ENCODE results near the gene MICAL2. TPM values are rescaled to one million over a fixed set of nuclear protein-coding genes. Genes with fewer than 3 reads are reported as not detected.

Gene MICAL2
- total and polyA plus RNA-seq, 2 donors: 17.3 to 26.8 TPM

GRCh38 chr11:12150831-12151382 lies 40.5 kb downstream of the MICAL2 start:
- Histone ChIP-seq H3K36me3 (ENCODE audit: control insufficient read depth in 2 of 2, insufficient read depth in 2 of 2, low read length in 1 of 2) (no peaks in the 10 kb centered on the region), H3K9me3 (ENCODE audit: control insufficient read depth in 2 of 2, insufficient read depth in 1 of 2, low read length in 1 of 2) (no peaks in the 10 kb centered on the region), H3K4me1 (ENCODE audit: control insufficient read depth in 2 of 2, insufficient read depth in 2 of 2, low read length in 2 of 2) (peaks cover 26 to 51% of the 10 kb centered on the region in 2 donors), H3K27ac (ENCODE audit: low read depth in 1 of 2, low read length in 1 of 2) (peak overlapping the region in 1 of 2 donors; percentile 75), H3K27me3 (ENCODE audit: control insufficient read depth in 2 of 2, insufficient read depth in 1 of 2, low read length in 1 of 2) (no peaks in the 10 kb centered on the region), H3K4me3 (ENCODE audit: low read length in 2 of 2) (no peak overlapping the region)
- 83% methylated on average over 10 of the region's 10 CpGs for WGBS
- peak in 1 of 9 donors; percentile 47 for DNase-seq (ENCODE audit: low read depth in 6 of 9, low spot score in 9 of 9)

DNA sequence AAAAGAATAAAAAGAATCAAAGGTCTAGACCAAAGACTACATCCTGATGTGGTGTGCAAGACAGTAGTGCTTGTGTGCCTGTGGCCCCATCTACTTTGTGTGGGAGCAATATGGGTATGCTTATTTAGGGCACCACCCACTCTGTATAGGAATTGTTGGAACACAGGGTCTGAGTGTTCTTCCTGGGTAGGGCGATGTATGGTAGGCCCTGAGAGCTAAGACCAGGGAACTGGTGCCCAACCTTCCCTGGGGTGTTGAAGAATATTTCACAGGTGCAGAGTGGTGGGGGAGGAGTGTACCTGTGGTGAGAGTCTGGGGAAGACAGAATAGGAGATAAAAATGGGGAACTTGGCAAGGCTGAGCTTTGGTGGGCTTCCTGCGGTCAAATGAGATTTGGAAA lies 41.9 kb downstream of the MICAL2 start:
- Histone ChIP-seq H3K9me3 (ENCODE audit: control insufficient read depth in 2 of 2, insufficient read depth in 1 of 2, low read length in 1 of 2) (no peaks in the 10 kb centered on the region), H3K27me3 (ENCODE audit: control insufficient read depth in 2 of 2, insufficient read depth in 1 of 2, low read length in 1 of 2) (no peaks in the 10 kb centered on the region), H3K27ac (ENCODE audit: low read depth in 1 of 2, low read length in 1 of 2) (peak overlapping the region in 1 of 2 donors; percentile 38), H3K4me1 (ENCODE audit: control insufficient read depth in 2 of 2, insufficient read depth in 2 of 2, low read length in 2 of 2) (peaks cover 31 to 61% of the 10 kb centered on the region in 2 donors), H3K36me3 (ENCODE audit: control insufficient read depth in 2 of 2, insufficient read depth in 2 of 2, low read length in 1 of 2) (no peaks in the 10 kb centered on the region), H3K4me3 (ENCODE audit: low read length in 2 of 2) (no peak overlapping the region)
- DNase-seq (ENCODE audit: low read depth in 6 of 9, low spot score in 9 of 9): peak in 3 of 9 donors; percentile 40 to 67 (median 46)
- WGBS: 20% methylated on average over 2 of the region's 2 CpGs

DNA sequence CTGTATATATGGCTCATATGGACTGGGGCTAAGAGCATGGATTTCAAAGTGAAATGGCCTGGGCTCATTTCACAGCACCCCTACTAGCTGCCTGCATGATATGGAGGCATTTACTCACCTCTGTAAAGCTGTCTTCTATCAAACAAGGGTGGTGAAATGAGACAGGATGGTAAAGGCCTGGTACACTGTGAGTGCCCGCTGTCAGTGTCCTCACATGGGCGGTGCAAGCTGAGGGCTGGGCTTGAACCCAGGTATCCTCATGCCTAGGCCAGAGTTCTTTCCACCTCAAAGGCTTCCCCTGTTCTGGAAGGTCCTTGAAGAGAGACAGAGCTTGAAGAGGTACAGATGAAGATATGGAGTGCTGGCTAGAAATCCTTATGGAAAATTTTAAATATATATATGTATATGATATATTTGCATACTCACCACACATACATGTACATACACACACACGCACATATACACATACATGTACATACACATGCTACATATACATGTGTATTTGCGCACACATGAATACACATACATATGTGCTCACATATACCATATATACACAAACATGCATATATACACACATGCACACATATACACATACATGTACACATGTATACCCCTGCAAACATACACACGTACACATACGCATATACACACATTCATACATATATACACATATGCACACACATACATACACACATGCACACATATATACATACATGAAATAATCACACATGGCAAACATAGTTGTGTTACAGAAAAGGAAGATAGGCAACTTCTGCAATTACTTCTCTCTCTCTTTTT lies 44.7 kb downstream of the MICAL2 start:
- 98% methylated on average over 6 of the region's 6 CpGs for WGBS
- Histone ChIP-seq H3K27ac (ENCODE audit: low read depth in 1 of 2, low read length in 1 of 2) (no peak overlapping the region), H3K4me3 (ENCODE audit: low read length in 2 of 2) (no peak overlapping the region), H3K27me3 (ENCODE audit: control insufficient read depth in 2 of 2, insufficient read depth in 1 of 2, low read length in 1 of 2) (no peaks in the 10 kb centered on the region), H3K36me3 (ENCODE audit: control insufficient read depth in 2 of 2, insufficient read depth in 2 of 2, low read length in 1 of 2) (no peaks in the 10 kb centered on the region), H3K9me3 (ENCODE audit: control insufficient read depth in 2 of 2, insufficient read depth in 1 of 2, low read length in 1 of 2) (no peaks in the 10 kb centered on the region), H3K4me1 (ENCODE audit: control insufficient read depth in 2 of 2, insufficient read depth in 2 of 2, low read length in 2 of 2) (peaks cover 27 to 41% of the 10 kb centered on the region in 2 donors)
- no peak for DNase-seq (ENCODE audit: low read depth in 6 of 9, low spot score in 9 of 9)

- no peak overlapping the region for H3K27ac ChIP-seq (ENCODE audit: low read depth in 1 of 2, low read length in 1 of 2)
- no peak overlapping the region for H3K4me3 ChIP-seq (ENCODE audit: low read length in 2 of 2)
- DNase-seq (ENCODE audit: low read depth in 6 of 9, low spot score in 9 of 9): no peak
- no peaks in the 10 kb centered on the region for H3K9me3 ChIP-seq (ENCODE audit: control insufficient read depth in 2 of 2, insufficient read depth in 1 of 2, low read length in 1 of 2)
- no peaks in the 10 kb centered on the region for H3K27me3 ChIP-seq (ENCODE audit: control insufficient read depth in 2 of 2, insufficient read depth in 1 of 2, low read length in 1 of 2)
- 97% methylated on average over 8 of the region's 8 CpGs for WGBS
- peaks cover 20 to 35% of the 10 kb centered on the region in 2 donors for H3K4me1 ChIP-seq (ENCODE audit: control insufficient read depth in 2 of 2, insufficient read depth in 2 of 2, low read length in 2 of 2)
- H3K36me3 ChIP-seq (ENCODE audit: control insufficient read depth in 2 of 2, insufficient read depth in 2 of 2, low read length in 1 of 2): no peaks in the 10 kb centered on the region
These were observed 45.3 kb downstream of the MICAL2 start for GRCh38 chr11:12155696-12156095.

DNA sequence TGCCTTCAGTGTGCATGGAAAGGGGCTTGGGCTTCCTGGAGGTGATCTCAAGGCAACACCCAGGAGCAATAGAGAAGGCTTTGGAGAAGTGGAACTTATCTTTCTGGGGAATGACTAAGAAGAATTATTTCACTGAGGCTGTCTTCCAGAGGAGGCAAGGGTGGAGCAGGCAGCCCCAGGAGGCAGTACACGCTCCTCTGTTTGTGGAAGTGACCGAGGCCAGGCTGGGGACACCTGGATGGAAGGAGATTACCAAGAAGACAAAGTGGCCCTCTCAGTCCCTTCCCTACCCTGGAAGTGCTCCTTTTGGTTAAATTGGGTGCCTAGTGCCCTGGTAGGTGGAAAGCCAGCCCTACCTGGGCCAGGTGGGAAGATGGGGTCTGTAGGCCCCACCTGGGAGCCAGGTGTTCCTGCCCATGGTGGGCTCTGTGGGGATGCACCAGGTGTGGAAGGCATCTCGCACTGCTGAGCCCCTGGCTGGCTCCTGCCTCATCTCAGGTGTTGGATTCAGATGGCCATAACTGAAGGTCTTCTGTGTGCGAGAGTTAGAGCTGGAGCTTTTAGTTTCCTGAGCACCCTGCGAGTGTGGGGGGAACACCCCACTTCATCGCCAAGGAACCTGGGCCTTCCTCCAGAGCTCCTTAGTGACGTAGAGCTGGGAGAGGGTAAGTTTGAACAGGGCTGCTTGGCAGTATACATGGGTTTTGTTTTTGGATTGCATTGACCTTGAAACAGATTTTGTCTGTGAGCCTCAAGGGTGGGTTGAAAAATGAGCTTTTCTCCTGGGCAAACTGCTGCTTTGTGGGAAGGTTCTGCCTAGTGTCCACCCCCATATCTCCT lies 46.1 kb downstream of the MICAL2 start:
- WGBS: 96% methylated on average over 7 of the region's 7 CpGs
- no peak for DNase-seq (ENCODE audit: low read depth in 6 of 9, low spot score in 9 of 9)
- Histone ChIP-seq H3K9me3 (ENCODE audit: control insufficient read depth in 2 of 2, insufficient read depth in 1 of 2, low read length in 1 of 2) (no peaks in the 10 kb centered on the region), H3K4me3 (ENCODE audit: low read length in 2 of 2) (no peak overlapping the region), H3K27ac (ENCODE audit: low read depth in 1 of 2, low read length in 1 of 2) (no peak overlapping the region), H3K4me1 (ENCODE audit: control insufficient read depth in 2 of 2, insufficient read depth in 2 of 2, low read length in 2 of 2) (peaks cover 16 to 27% of the 10 kb centered on the region in 2 donors), H3K27me3 (ENCODE audit: control insufficient read depth in 2 of 2, insufficient read depth in 1 of 2, low read length in 1 of 2) (no peaks in the 10 kb centered on the region), H3K36me3 (ENCODE audit: control insufficient read depth in 2 of 2, insufficient read depth in 2 of 2, low read length in 1 of 2) (no peaks in the 10 kb centered on the region)

DNA sequence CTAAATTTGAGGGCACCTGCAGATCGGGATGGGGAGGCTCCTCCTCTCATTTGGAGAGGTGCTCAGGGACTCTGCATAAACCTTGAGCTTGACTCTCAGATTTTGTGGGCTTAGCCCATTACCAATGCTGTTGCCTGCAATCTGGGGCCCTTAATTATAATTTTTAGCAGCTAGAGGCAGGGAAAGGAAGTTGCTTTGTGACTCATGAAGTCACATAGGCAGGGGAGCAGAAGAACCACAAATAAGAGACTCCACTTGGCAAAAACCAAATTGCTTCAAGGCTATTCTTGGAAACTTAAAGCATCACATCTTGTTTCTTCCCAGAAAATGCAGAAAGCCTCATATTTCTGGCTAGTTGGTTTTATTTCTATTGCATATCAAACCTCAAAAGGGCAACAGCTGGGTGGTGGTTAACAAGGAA lies 46.9 kb downstream of the MICAL2 start:
- H3K4me3 ChIP-seq (ENCODE audit: low read length in 2 of 2): no peak overlapping the region
- no peak overlapping the region for H3K27ac ChIP-seq (ENCODE audit: low read depth in 1 of 2, low read length in 1 of 2)
- DNase-seq (ENCODE audit: low read depth in 6 of 9, low spot score in 9 of 9): peak in 1 of 9 donors; percentile 53
- peaks cover 11 to 20% of the 10 kb centered on the region in 2 donors for H3K4me1 ChIP-seq (ENCODE audit: control insufficient read depth in 2 of 2, insufficient read depth in 2 of 2, low read length in 2 of 2)
- 78% methylated on average over 1 of the region's 1 CpG for WGBS
- no peaks in the 10 kb centered on the region for H3K36me3 ChIP-seq (ENCODE audit: control insufficient read depth in 2 of 2, insufficient read depth in 2 of 2, low read length in 1 of 2)
- no peaks in the 10 kb centered on the region for H3K27me3 ChIP-seq (ENCODE audit: control insufficient read depth in 2 of 2, insufficient read depth in 1 of 2, low read length in 1 of 2)
- no peaks in the 10 kb centered on the region for H3K9me3 ChIP-seq (ENCODE audit: control insufficient read depth in 2 of 2, insufficient read depth in 1 of 2, low read length in 1 of 2)

DNA sequence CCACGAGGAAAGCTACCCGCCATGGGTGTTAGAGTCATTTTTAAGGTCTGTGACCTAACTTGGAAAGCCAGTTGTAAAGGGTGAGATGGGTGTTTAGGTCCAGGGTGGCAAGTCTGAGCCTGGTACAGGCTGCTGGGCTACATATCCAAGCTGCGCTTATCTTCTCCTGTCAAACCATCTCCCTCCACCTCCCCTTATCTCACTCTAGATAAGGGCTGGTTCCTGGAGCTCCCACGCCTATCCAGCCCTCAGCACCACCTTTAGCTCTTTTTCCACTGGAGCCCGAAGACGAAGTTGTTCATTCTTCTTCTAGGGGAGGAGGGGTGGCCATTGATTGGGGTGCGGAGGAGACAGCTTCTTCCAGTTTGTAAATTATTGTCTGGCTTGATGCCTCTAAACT lies 48.5 kb downstream of the MICAL2 start:
- no peak overlapping the region for H3K4me3 ChIP-seq (ENCODE audit: low read length in 2 of 2)
- H3K4me1 ChIP-seq (ENCODE audit: control insufficient read depth in 2 of 2, insufficient read depth in 2 of 2, low read length in 2 of 2): peaks cover 9 to 14% of the 10 kb centered on the region in 2 donors
- H3K27ac ChIP-seq (ENCODE audit: low read depth in 1 of 2, low read length in 1 of 2): no peak overlapping the region
- H3K27me3 ChIP-seq (ENCODE audit: control insufficient read depth in 2 of 2, insufficient read depth in 1 of 2, low read length in 1 of 2): no peaks in the 10 kb centered on the region
- no peak for DNase-seq (ENCODE audit: low read depth in 6 of 9, low spot score in 9 of 9)
- H3K36me3 ChIP-seq (ENCODE audit: control insufficient read depth in 2 of 2, insufficient read depth in 2 of 2, low read length in 1 of 2): no peaks in the 10 kb centered on the region
- H3K9me3 ChIP-seq (ENCODE audit: control insufficient read depth in 2 of 2, insufficient read depth in 1 of 2, low read length in 1 of 2): no peaks in the 10 kb centered on the region
- 97% methylated on average over 7 of the region's 7 CpGs for WGBS

- DNase-seq (ENCODE audit: low read depth in 6 of 9, low spot score in 9 of 9): no peak
- no peaks in the 10 kb centered on the region for H3K27me3 ChIP-seq (ENCODE audit: control insufficient read depth in 2 of 2, insufficient read depth in 1 of 2, low read length in 1 of 2)
- peak overlapping the region in 1 of 2 donors; percentile 8 for H3K27ac ChIP-seq (ENCODE audit: low read depth in 1 of 2, low read length in 1 of 2)
- WGBS: 95% methylated on average over 9 of the region's 9 CpGs
- H3K4me1 ChIP-seq (ENCODE audit: control insufficient read depth in 2 of 2, insufficient read depth in 2 of 2, low read length in 2 of 2): peaks cover 9 to 16% of the 10 kb centered on the region in 2 donors
- H3K9me3 ChIP-seq (ENCODE audit: control insufficient read depth in 2 of 2, insufficient read depth in 1 of 2, low read length in 1 of 2): no peaks in the 10 kb centered on the region
- H3K36me3 ChIP-seq (ENCODE audit: control insufficient read depth in 2 of 2, insufficient read depth in 2 of 2, low read length in 1 of 2): no peaks in the 10 kb centered on the region
- H3K4me3 ChIP-seq (ENCODE audit: low read length in 2 of 2): no peak overlapping the region
These were observed 49.1 kb downstream of the MICAL2 start for GRCh38 chr11:12159351-12160099.

All from thymus (tissue), 11 donors.